AG09319 (cell line): ENCODE results near the gene CCR9.
"Not testable (repeated sequence)": the region's sequence is repeated elsewhere in the genome, so short reads cannot be mapped to it uniquely, and the experiment has no call there.

Experiments
- DNase-seq: peaks from one replicate; pipeline ENCODE4 v3.0.0-alpha.2; 2010; ENCODE audit warnings: low read depth; ENCODE audit errors: extremely low read depth
- CTCF ChIP-seq: IDR thresholded peaks from 2 replicates; pipeline ENCODE4 v1.5.1; 2011; ENCODE audit warnings: low read depth, mild to moderate bottlenecking, inconsistent platforms, low read length, moderate library complexity

The CCR9 gene

GRCh38 chr3:45848392-45848791, 38.0 kb upstream of the CCR9 start:
- DNase-seq, result no peak
- TF ChIP-seq CTCF, result no peak

- TF ChIP-seq CTCF, result no peak
- DNase-seq, result no peak
Observed at GRCh38 chr3:45852828-45853227, 33.5 kb upstream of the CCR9 start.

- DNase-seq, result not testable (repeated sequence)
Observed at GRCh38 chr3:45856323-45856722, 30.0 kb upstream of the CCR9 start.

- DNase-seq, result not testable (repeated sequence)
Observed at GRCh38 chr3:45857024-45857423, 29.3 kb upstream of the CCR9 start.

- no peak for TF ChIP-seq CTCF
- no peak for DNase-seq
Observed at GRCh38 chr3:45858809-45859543, 27.4 kb upstream of the CCR9 start.

- DNase-seq, result no peak
- TF ChIP-seq CTCF, result no peak
Observed at GRCh38 chr3:45860481-45860880, 25.9 kb upstream of the CCR9 start.

GRCh38 chr3:45861043-45861719, 25.2 kb upstream of the CCR9 start:
- no peak for DNase-seq
- no peak for TF ChIP-seq CTCF

- DNase-seq, result no peak
- TF ChIP-seq CTCF, result no peak
Observed at GRCh38 chr3:45864760-45865519, 21.4 kb upstream of the CCR9 start.
